WTC11 (cell line): ENCODE measurements around the gene TDRD3. TPM values are rescaled to one million over a fixed set of nuclear protein-coding genes. Genes with fewer than 3 reads are reported as not detected.

Source experiments
- ATAC-seq: fragments of 200-7000 bp; cut with Tn5 transposase; 2 replicates; pipeline ENCODE4 v1.10.0; 2021; ENCODE audit warnings: mild to moderate bottlenecking, moderate library complexity
- CTCF ChIA-PET: fragments of 300-600 bp; sonication (Branson Sonifier 250); formaldehyde crosslinking; loops from one replicate; lab custom pipeline; 2021; ENCODE audit warnings: antibody characterized with exemption; lab: Charles Lee
- POLR2A ChIA-PET: fragments of 350-600 bp; sonication (Branson Sonifier 250); formaldehyde crosslinking; loops from one replicate; lab custom pipeline; 2021; ENCODE audit warnings: antibody characterized with exemption; lab: Charles Lee
- DNase-seq: peaks from one replicate; pipeline ENCODE4 v3.0.0; 2021; ENCODE audit warnings: low spot score
- H3K27ac Mint-ChIP-seq: 2 replicates; pipeline ENCODE4 v1.8.0; 2021; ENCODE audit warnings: mixed read lengths
- H3K27me3 Mint-ChIP-seq: 2 replicates; pipeline ENCODE4 v1.8.0; 2021; ENCODE audit warnings: low read depth, mild to moderate bottlenecking, moderate library complexity, mixed read lengths
- H3K36me3 Mint-ChIP-seq: 2 replicates; pipeline ENCODE4 v1.8.0; 2021; ENCODE audit warnings: mixed read lengths
- H3K4me1 Mint-ChIP-seq: 2 replicates; pipeline ENCODE4 v1.8.0; 2022; ENCODE audit warnings: mixed read lengths
- H3K4me3 Mint-ChIP-seq: 2 replicates; pipeline ENCODE4 v1.8.0; 2021; ENCODE audit warnings: mild to moderate bottlenecking, moderate library complexity, mixed read lengths
- H3K9me3 Mint-ChIP-seq: 2 replicates; pipeline ENCODE4 v1.8.0; 2021; ENCODE audit warnings: mixed read lengths
- CBFB ChIP-seq: sonication (generic); formaldehyde crosslinking; IDR thresholded peaks from 2 replicates; pipeline ENCODE4 v1.8.1; 2022; ENCODE audit warnings: mild to moderate bottlenecking, low read depth, missing genetic modification reagents
- CREM ChIP-seq: sonication (generic); formaldehyde crosslinking; IDR thresholded peaks from 2 replicates; pipeline ENCODE4 v1.8.1; 2022; ENCODE audit warnings: mild to moderate bottlenecking, missing genetic modification reagents, moderate library complexity
- CTCF ChIP-seq: fragments of 200-600 bp; IDR thresholded peaks from 2 replicates; pipeline ENCODE4 v1.8.0; 2022; ENCODE audit warnings: antibody characterized with exemption
- E2F5 ChIP-seq: sonication (generic); formaldehyde crosslinking; IDR thresholded peaks from 2 replicates; pipeline ENCODE4 v1.8.1; 2022; ENCODE audit warnings: mild to moderate bottlenecking, moderate library complexity, missing genetic modification reagents
- ETV6 ChIP-seq: sonication (generic); formaldehyde crosslinking; IDR thresholded peaks from 2 replicates; pipeline ENCODE4 v1.8.1; 2022; ENCODE audit warnings: mild to moderate bottlenecking, missing genetic modification reagents
- FOXP4 ChIP-seq: sonication (generic); formaldehyde crosslinking; IDR thresholded peaks from 2 replicates; pipeline ENCODE4 v1.8.0; 2022; ENCODE audit warnings: mild to moderate bottlenecking, missing genetic modification reagents
- GTF2I ChIP-seq: fragments of 250-450 bp; sonication (Bioruptor Pico); conservative IDR thresholded peaks from 2 replicates; pipeline ENCODE4 v1.4.0; 2021; ENCODE audit warnings: mild to moderate bottlenecking
- HMGXB4 ChIP-seq: sonication (generic); formaldehyde crosslinking; IDR thresholded peaks from 2 replicates; pipeline ENCODE4 v1.8.1; 2023; ENCODE audit warnings: mild to moderate bottlenecking, moderate library complexity, missing genetic modification reagents
- JUN ChIP-seq: sonication (generic); formaldehyde crosslinking; IDR thresholded peaks from 2 replicates; pipeline ENCODE4 v1.8.0; 2023; ENCODE audit warnings: mild to moderate bottlenecking, missing genetic modification reagents
- MAX ChIP-seq: sonication (generic); formaldehyde crosslinking; IDR thresholded peaks from 2 replicates; pipeline ENCODE4 v1.8.0; 2022; ENCODE audit warnings: mild to moderate bottlenecking, missing genetic modification reagents
- NFYB ChIP-seq: sonication (generic); formaldehyde crosslinking; conservative IDR thresholded peaks from 2 replicates; pipeline ENCODE4 v1.8.0; 2022; ENCODE audit warnings: low read depth, missing genetic modification reagents
- OVOL2 ChIP-seq: fragments of 250-450 bp; sonication (Bioruptor Pico); IDR thresholded peaks from 2 replicates; pipeline ENCODE4 v1.9.0; 2021; ENCODE audit warnings: mild to moderate bottlenecking, borderline replicate concordance
- SMAD4 ChIP-seq: sonication (generic); formaldehyde crosslinking; IDR thresholded peaks from 2 replicates; pipeline ENCODE4 v1.8.0; 2022; ENCODE audit warnings: mild to moderate bottlenecking, missing genetic modification reagents
- STAT6 ChIP-seq: sonication (generic); formaldehyde crosslinking; conservative IDR thresholded peaks from 2 replicates; pipeline ENCODE4 v1.8.1; 2023; ENCODE audit warnings: mild to moderate bottlenecking, low read depth, missing genetic modification reagents, moderate library complexity
- TCF7 ChIP-seq: sonication (generic); formaldehyde crosslinking; IDR thresholded peaks from 2 replicates; pipeline ENCODE4 v1.8.0; 2022; ENCODE audit warnings: mild to moderate bottlenecking, low read depth, missing genetic modification reagents, moderate library complexity
- TEAD1 ChIP-seq: sonication (generic); formaldehyde crosslinking; IDR thresholded peaks from 2 replicates; pipeline ENCODE4 v1.8.0; 2022; ENCODE audit warnings: mild to moderate bottlenecking, missing genetic modification reagents
- USF1 ChIP-seq: sonication (generic); formaldehyde crosslinking; IDR thresholded peaks from 2 replicates; pipeline ENCODE4 v1.8.0; 2022; ENCODE audit warnings: mild to moderate bottlenecking, missing genetic modification reagents
- USF2 ChIP-seq: sonication (generic); formaldehyde crosslinking; IDR thresholded peaks from 2 replicates; pipeline ENCODE4 v1.8.1; 2023; ENCODE audit warnings: mild to moderate bottlenecking, missing genetic modification reagents, moderate library complexity
- ZBTB21 ChIP-seq: sonication (generic); formaldehyde crosslinking; IDR thresholded peaks from 2 replicates; pipeline ENCODE4 v1.8.1; 2023; ENCODE audit warnings: mild to moderate bottlenecking, missing genetic modification reagents, borderline replicate concordance
- ZNF219 ChIP-seq: sonication (generic); formaldehyde crosslinking; IDR thresholded peaks from 2 replicates; pipeline ENCODE4 v1.8.0; 2023; ENCODE audit warnings: missing genetic modification reagents, mild to moderate bottlenecking, borderline replicate concordance
- ZNF232 ChIP-seq: sonication (generic); formaldehyde crosslinking; IDR thresholded peaks from 2 replicates; pipeline ENCODE4 v1.8.0; 2022; ENCODE audit warnings: mild to moderate bottlenecking, missing genetic modification reagents
- total RNA-seq: library from RNA; stranded (reverse); gene quantifications from 3 replicates; pipeline ENCODE4 v1.2.3, GENCODE V29; 2021

Gene TDRD3
- total RNA-seq, 1 experiment from 2014 or later: 19.5 TPM

- DNase-seq (no peak), ATAC-seq (no peak)
- CTCF ChIA-PET: interaction anchor here (0.7 to 1.6 kb wide), 3 partner anchors 39 to 677 kb away, joined by 3 to 8 read pairs (median 4); no protein-coding TSS in a partner anchor
- H3K27ac Mint-ChIP-seq: no peak overlapping the region
- H3K4me1 Mint-ChIP-seq: peaks cover 26% of the 10 kb centered on the region
- no peak for TF ChIP-seq MAX (CRISPR knock-in tag)
- TF ChIP-seq CTCF: no peak
- no peak for TF ChIP-seq USF1
- no peak for TF ChIP-seq JUN (CRISPR knock-in tag)
- TF ChIP-seq STAT6 (CRISPR knock-in tag): no peak
- TF ChIP-seq OVOL2 (CRISPR knock-in tag): no peak
- TF ChIP-seq GTF2I (CRISPR knock-in tag): no peak
- TF ChIP-seq ZNF232 (CRISPR knock-in tag): no peak
- TF ChIP-seq, all 79 proteins: peak for 0
- POLR2A ChIA-PET: no interaction called here
- Mint-ChIP-seq H3K36me3 (no peaks in the 10 kb centered on the region), H3K4me3 (no peak overlapping the region), H3K27me3 (no peaks in the 10 kb centered on the region), H3K9me3 (no peaks in the 10 kb centered on the region)
Measured at GRCh38 chr13:60392131-60392530, 4.9 kb upstream of the TDRD3 start.

- DNase-seq (peak; percentile 85), ATAC-seq (peak; percentile 85)
- CTCF ChIA-PET: interaction anchor here (0.5 to 2.1 kb wide), 6 partner anchors 15 to 755 kb away, joined by 3 to 12 read pairs (median 3); no protein-coding TSS in a partner anchor
- Mint-ChIP-seq H3K27me3 (no peaks in the 10 kb centered on the region), H3K4me3 (peak overlapping the region; percentile 92), H3K27ac (peak overlapping the region; percentile 97), H3K36me3 (no peaks in the 10 kb centered on the region), H3K4me1 (peaks cover 53% of the 10 kb centered on the region), H3K9me3 (no peaks in the 10 kb centered on the region)
- POLR2A ChIA-PET: no interaction called here
- TF ChIP-seq ZNF232 (CRISPR knock-in tag) (peak; percentile 80; the same call in 1 of the 2 replicates), TEAD1 (CRISPR knock-in tag) (peak; percentile 43), ZBTB21 (peak; percentile 54; the same call in 1 of the 2 replicates), JUN (CRISPR knock-in tag) (no peak), FOXP4 (CRISPR knock-in tag) (0 out of 2 replicates have a peak, but pooled peaks have one; percentile 47), CREM (CRISPR knock-in tag) (0 out of 2 replicates have a peak, but pooled peaks have one; percentile 26), USF2 (CRISPR knock-in tag) (peak; percentile 82), NFYB (CRISPR knock-in tag) (peak; percentile 66), ETV6 (CRISPR knock-in tag) (peak; percentile 43; the same call in 1 of the 2 replicates), HMGXB4 (0 out of 2 replicates have a peak, but pooled peaks have one; percentile 7), ZNF219 (no peak), CBFB (CRISPR knock-in tag) (no peak), TCF7 (no peak), MAX (CRISPR knock-in tag) (0 out of 2 replicates have a peak, but pooled peaks have one; percentile 51), SMAD4 (no peak), E2F5 (CRISPR knock-in tag) (peak; percentile 20; the same call in 1 of the 2 replicates)
Measured at GRCh38 chr13:60395971-60396782, 843 bp upstream of the TDRD3 start.
